Body of pancreas (tissue), 4 donors: ENCODE data around the gene GPR142.

Experiments
- POLR2A ChIP-seq, 3 donors: fragments of 450-650 bp; IDR thresholded peaks; one replicate each; pipeline ENCODE4 v1.6.1; 2016; ENCODE audit warnings: antibody characterized with exemption in 3 of 3, mild to moderate bottlenecking in 2 of 3
- TF ChIP-seq, protein P1 (sequence below), 7 experiments: fragments of 450-650 bp in 4 of 7; fragments of 200-600 bp in 3 of 7; sonication (generic) in 3 of 7; IDR thresholded peaks; one replicate each; pipeline ENCODE4 v1.5.1; 2016 to 2019; ENCODE audit warnings: antibody characterized with exemption in 7 of 7

- TF ChIP-seq, protein P1, sequence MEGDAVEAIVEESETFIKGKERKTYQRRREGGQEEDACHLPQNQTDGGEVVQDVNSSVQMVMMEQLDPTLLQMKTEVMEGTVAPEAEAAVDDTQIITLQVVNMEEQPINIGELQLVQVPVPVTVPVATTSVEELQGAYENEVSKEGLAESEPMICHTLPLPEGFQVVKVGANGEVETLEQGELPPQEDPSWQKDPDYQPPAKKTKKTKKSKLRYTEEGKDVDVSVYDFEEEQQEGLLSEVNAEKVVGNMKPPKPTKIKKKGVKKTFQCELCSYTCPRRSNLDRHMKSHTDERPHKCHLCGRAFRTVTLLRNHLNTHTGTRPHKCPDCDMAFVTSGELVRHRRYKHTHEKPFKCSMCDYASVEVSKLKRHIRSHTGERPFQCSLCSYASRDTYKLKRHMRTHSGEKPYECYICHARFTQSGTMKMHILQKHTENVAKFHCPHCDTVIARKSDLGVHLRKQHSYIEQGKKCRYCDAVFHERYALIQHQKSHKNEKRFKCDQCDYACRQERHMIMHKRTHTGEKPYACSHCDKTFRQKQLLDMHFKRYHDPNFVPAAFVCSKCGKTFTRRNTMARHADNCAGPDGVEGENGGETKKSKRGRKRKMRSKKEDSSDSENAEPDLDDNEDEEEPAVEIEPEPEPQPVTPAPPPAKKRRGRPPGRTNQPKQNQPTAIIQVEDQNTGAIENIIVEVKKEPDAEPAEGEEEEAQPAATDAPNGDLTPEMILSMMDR (IDR thresholded peaks at IDR 0.05): no peak
- no peak for TF ChIP-seq POLR2A (IDR thresholded peaks at IDR 0.05)
Observed at GRCh38 chr17:74337834-74338500, 29.3 kb upstream of the GPR142 start.
